Fibroblast of mammary gland (primary cell): ENCODE data around the gene ASCC3.
A peak's percentile ranks its signal among the peaks of the same experiment; 100 is the strongest.

Experiments
- DNase-seq: peaks from one replicate; pipeline ENCODE4 v3.0.0-alpha.2; 2010; ENCODE audit warnings: low read depth
- H3K4me3 ChIP-seq: 2 replicates; pipeline ENCODE4 v1.5.1; 2011; ENCODE audit warnings: low read depth, mild to moderate bottlenecking, low read length, moderate library complexity; ENCODE audit not compliant: control insufficient read depth
- TF ChIP-seq, protein P1 (sequence below): conservative IDR thresholded peaks from 2 replicates; pipeline ENCODE4 v1.5.1; 2011; ENCODE audit warnings: low read depth, low read length, inconsistent platforms; ENCODE audit not compliant: control insufficient read depth, insufficient read depth

Gene ASCC3, protein sequence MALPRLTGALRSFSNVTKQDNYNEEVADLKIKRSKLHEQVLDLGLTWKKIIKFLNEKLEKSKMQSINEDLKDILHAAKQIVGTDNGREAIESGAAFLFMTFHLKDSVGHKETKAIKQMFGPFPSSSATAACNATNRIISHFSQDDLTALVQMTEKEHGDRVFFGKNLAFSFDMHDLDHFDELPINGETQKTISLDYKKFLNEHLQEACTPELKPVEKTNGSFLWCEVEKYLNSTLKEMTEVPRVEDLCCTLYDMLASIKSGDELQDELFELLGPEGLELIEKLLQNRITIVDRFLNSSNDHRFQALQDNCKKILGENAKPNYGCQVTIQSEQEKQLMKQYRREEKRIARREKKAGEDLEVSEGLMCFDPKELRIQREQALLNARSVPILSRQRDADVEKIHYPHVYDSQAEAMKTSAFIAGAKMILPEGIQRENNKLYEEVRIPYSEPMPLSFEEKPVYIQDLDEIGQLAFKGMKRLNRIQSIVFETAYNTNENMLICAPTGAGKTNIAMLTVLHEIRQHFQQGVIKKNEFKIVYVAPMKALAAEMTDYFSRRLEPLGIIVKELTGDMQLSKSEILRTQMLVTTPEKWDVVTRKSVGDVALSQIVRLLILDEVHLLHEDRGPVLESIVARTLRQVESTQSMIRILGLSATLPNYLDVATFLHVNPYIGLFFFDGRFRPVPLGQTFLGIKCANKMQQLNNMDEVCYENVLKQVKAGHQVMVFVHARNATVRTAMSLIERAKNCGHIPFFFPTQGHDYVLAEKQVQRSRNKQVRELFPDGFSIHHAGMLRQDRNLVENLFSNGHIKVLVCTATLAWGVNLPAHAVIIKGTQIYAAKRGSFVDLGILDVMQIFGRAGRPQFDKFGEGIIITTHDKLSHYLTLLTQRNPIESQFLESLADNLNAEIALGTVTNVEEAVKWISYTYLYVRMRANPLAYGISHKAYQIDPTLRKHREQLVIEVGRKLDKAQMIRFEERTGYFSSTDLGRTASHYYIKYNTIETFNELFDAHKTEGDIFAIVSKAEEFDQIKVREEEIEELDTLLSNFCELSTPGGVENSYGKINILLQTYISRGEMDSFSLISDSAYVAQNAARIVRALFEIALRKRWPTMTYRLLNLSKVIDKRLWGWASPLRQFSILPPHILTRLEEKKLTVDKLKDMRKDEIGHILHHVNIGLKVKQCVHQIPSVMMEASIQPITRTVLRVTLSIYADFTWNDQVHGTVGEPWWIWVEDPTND (N-terminal part only)

GRCh38 chr6:100880853-100881706 lies at the start of gene ASCC3:
Gene ASCC3, minus strand, starts transcription at chr6:100881329. Its CDS starts 13,332 bp downstream, at chr6:100867997.
- peak within 1 kb of the TSS; percentile 97 for H3K4me3 ChIP-seq
- peak; percentile 90 for DNase-seq
- TF ChIP-seq, protein P1, sequence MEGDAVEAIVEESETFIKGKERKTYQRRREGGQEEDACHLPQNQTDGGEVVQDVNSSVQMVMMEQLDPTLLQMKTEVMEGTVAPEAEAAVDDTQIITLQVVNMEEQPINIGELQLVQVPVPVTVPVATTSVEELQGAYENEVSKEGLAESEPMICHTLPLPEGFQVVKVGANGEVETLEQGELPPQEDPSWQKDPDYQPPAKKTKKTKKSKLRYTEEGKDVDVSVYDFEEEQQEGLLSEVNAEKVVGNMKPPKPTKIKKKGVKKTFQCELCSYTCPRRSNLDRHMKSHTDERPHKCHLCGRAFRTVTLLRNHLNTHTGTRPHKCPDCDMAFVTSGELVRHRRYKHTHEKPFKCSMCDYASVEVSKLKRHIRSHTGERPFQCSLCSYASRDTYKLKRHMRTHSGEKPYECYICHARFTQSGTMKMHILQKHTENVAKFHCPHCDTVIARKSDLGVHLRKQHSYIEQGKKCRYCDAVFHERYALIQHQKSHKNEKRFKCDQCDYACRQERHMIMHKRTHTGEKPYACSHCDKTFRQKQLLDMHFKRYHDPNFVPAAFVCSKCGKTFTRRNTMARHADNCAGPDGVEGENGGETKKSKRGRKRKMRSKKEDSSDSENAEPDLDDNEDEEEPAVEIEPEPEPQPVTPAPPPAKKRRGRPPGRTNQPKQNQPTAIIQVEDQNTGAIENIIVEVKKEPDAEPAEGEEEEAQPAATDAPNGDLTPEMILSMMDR: no peak

GRCh38 chr6:100925749-100926148 lies 44.6 kb upstream of the ASCC3 start:
- TF ChIP-seq, protein P1: no peak
- H3K4me3 ChIP-seq: no peak overlapping the region
- no peak for DNase-seq

DNA sequence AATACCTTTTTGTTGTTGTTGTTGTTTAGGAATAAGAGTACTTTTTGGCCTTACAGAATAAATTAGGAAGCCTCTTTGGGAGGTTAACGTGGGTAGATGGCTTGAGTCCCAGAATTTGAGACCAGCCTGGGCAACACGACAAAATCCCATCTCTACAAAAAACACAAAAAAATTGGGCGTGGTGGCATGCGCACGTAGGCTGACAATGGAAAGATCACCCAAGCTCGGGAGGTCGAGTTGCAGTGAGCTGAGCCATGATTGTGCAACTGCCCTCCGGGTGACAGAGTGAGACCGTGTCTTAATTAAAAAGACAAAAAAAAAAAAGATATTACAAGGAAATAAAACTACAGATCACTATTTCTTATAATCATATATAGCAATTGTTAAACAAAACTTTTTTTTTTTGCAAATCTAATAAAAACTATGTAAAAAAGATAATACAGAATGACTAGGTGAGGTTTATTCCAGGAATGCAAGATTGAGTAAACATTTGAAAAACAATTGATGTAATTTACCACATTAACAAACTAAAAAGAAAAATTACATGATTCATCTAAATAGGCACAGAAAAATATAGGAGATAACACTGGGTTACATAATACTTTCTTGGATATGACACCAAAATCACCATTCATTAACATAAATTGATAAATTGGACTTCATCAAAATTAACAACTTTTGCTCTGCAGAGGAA lies 43.6 kb upstream of the ASCC3 start:
- TF ChIP-seq, protein P1: no peak
- no peak overlapping the region for H3K4me3 ChIP-seq
- no peak for DNase-seq

DNA sequence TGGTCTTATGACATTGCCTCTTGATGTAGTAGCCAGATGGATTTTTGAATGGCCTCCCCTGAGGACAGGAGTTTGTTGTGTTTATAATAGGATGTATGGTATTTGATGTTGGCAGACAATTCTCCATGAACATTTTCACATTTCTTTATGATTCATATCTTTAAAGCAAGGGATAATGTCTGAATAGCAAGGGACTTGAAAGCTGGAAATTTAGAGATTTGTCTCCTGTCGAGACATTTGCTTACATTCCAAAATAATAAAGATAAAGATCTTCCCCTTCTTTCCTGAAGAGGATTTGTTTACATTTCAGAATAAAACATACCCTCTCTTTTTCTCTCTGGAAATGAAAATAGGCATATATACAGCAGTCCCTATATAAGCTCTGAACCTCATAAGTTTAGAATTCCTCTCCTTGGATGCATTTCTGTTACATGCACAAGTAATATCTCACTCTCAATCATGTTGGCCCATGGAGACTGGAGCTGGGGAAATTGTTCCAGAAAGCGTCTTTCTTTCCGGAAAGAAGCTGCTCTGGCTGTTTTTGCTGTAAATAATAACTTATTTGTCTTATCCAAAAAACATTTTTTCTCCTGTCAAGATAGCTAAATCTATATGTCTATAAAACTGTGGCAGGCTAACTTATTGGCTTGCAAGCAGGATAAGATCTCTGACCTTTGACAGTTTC lies 42.5 kb upstream of the ASCC3 start:
- H3K4me3 ChIP-seq: no peak overlapping the region
- DNase-seq: no peak
- TF ChIP-seq, protein P1: no peak

- no peak for DNase-seq
- H3K4me3 ChIP-seq: no peak overlapping the region
- TF ChIP-seq, protein P1: no peak
Observed at GRCh38 chr6:100920028-100920605, 39.0 kb upstream of the ASCC3 start.
